CD14-positive monocyte (primary cell): ENCODE results near the gene UGT1A6. TPM values are rescaled to one million over a fixed set of nuclear protein-coding genes. Genes with fewer than 3 reads are reported as not detected.

Source experiments
- DNase-seq, 3 donors: peaks; one replicate each; pipeline ENCODE4 v3.0.0-alpha.2; 2011 to 2022
- H2AFZ ChIP-seq: 2 replicates; pipeline ENCODE4 v1.6.0; 2012; ENCODE audit warnings: mild to moderate bottlenecking, low read depth, low read length, inconsistent platforms; ENCODE audit not compliant: insufficient read depth, poor library complexity, severe bottlenecking
- H3K27ac ChIP-seq, 2 donors: 1 replicate in 1 of 2; 2 replicates in 1 of 2; pipeline ENCODE4 v1.5.1; 2012 to 2013; ENCODE audit warnings: low read length in 2 of 2, control low read depth in 1 of 2, inconsistent platforms in 1 of 2, low read depth in 1 of 2, mild to moderate bottlenecking in 1 of 2
- H3K27me3 ChIP-seq, 2 donors: one replicate each; pipeline versions ENCODE4 v1.6.0 to v1.6.1; 2011 to 2013; ENCODE audit warnings: low read length in 2 of 2; ENCODE audit not compliant: control insufficient read depth in 2 of 2, insufficient read depth in 2 of 2
- H3K36me3 ChIP-seq, 2 donors: replicated peaks in 1 of 2; 1 replicate in 1 of 2; 2 replicates in 1 of 2; pipeline versions ENCODE4 v1.5.1 to v1.6.1; 2012 to 2013; ENCODE audit warnings: low read length in 2 of 2, control low read depth in 1 of 2, inconsistent platforms in 1 of 2, mild to moderate bottlenecking in 1 of 2; ENCODE audit not compliant: insufficient read depth in 2 of 2, control insufficient read depth in 1 of 2
- H3K4me1 ChIP-seq, 2 donors: 1 replicate in 1 of 2; 2 replicates in 1 of 2; pipeline versions ENCODE4 v1.5.1 to v1.6.1; 2012 to 2013; ENCODE audit warnings: low read length in 2 of 2, control low read depth in 1 of 2, inconsistent platforms in 1 of 2, mild to moderate bottlenecking in 1 of 2, moderate library complexity in 1 of 2; ENCODE audit not compliant: insufficient read depth in 2 of 2, control insufficient read depth in 1 of 2
- H3K4me2 ChIP-seq: replicated peaks from 2 replicates; pipeline ENCODE3; 2012; ENCODE audit warnings: low read length, moderate library complexity, mild to moderate bottlenecking; ENCODE audit not compliant: poor library complexity, severe bottlenecking; ENCODE audit errors: extremely low read depth
- H3K4me3 ChIP-seq, 3 experiments: fragments of 200-600 bp in 1 of 3; sonication (generic) in 1 of 3; replicated peaks in 1 of 3; 1 replicate in 2 of 3; 2 replicates in 1 of 3; pipeline ENCODE4 v1.5.1; 2011 to 2013; ENCODE audit warnings: low read length in 3 of 3, mild to moderate bottlenecking in 3 of 3, control low read depth in 2 of 3, low read depth in 2 of 3, inconsistent platforms in 1 of 3, moderate library complexity in 1 of 3
- H3K79me2 ChIP-seq: 2 replicates; pipeline ENCODE4 v1.6.0; 2012; ENCODE audit warnings: mild to moderate bottlenecking, control low read depth, inconsistent platforms, low read length, moderate library complexity; ENCODE audit not compliant: insufficient read depth
- H3K9ac ChIP-seq: 2 replicates; pipeline ENCODE4 v1.6.0; 2017; ENCODE audit warnings: low read length, mild to moderate bottlenecking; ENCODE audit not compliant: insufficient read depth, poor library complexity, severe bottlenecking
- H3K9me3 ChIP-seq, 2 donors: replicated peaks in 1 of 2; 1 replicate in 1 of 2; 2 replicates in 1 of 2; pipeline versions ENCODE4 v1.5.1 to v1.6.1; 2012 to 2013; ENCODE audit warnings: low read length in 2 of 2, control low read depth in 1 of 2; ENCODE audit not compliant: control insufficient read depth in 1 of 2, insufficient read depth in 1 of 2
- H4K20me1 ChIP-seq: 2 replicates; pipeline ENCODE4 v1.6.0; 2012; ENCODE audit warnings: mild to moderate bottlenecking, low read length, control low read depth, moderate library complexity; ENCODE audit not compliant: insufficient read depth
- H3K27ac Mint-ChIP-seq, 7 donors: one replicate each; pipeline ENCODE4 v1.8.0; 2020; ENCODE audit warnings: mild to moderate bottlenecking in 7 of 7, mixed read lengths in 7 of 7, moderate library complexity in 6 of 7, inconsistent platforms in 2 of 7
- H3K27me3 Mint-ChIP-seq, 3 donors: one replicate each; pipeline ENCODE4 v1.8.0; 2021 to 2022; ENCODE audit warnings: low read depth in 3 of 3, mild to moderate bottlenecking in 3 of 3, mixed read lengths in 3 of 3, moderate library complexity in 3 of 3, inconsistent platforms in 1 of 3
- H3K36me3 Mint-ChIP-seq, 2 donors: one replicate each; pipeline ENCODE4 v1.8.0; 2020; ENCODE audit warnings: mixed read lengths in 2 of 2, inconsistent platforms in 1 of 2, mild to moderate bottlenecking in 1 of 2
- H3K4me1 Mint-ChIP-seq: one replicate; pipeline ENCODE4 v1.8.0; 2020; ENCODE audit warnings: mild to moderate bottlenecking, mixed read lengths
- H3K4me3 Mint-ChIP-seq, 2 donors: one replicate each; pipeline ENCODE4 v1.8.0; 2020; ENCODE audit warnings: mild to moderate bottlenecking in 2 of 2, mixed read lengths in 2 of 2, moderate library complexity in 1 of 2
- H3K9me3 Mint-ChIP-seq, 7 donors: one replicate each; pipeline ENCODE4 v1.8.0; 2020 to 2022; ENCODE audit warnings: mixed read lengths in 7 of 7, mild to moderate bottlenecking in 6 of 7, moderate library complexity in 6 of 7, inconsistent platforms in 2 of 7
- CTCF ChIP-seq: fragments of 200-600 bp; IDR thresholded peaks from one replicate; pipeline ENCODE4 v1.8.0; 2022; ENCODE audit warnings: antibody characterized with exemption, mild to moderate bottlenecking
- WGBS: methylation state at CpG from one replicate; pipeline ENCODE4 v1.1.5; 2013; ENCODE audit warnings: missing lambda C conversion rate; ENCODE audit not compliant: insufficient coverage; 5-methylcytosine and 5-hydroxymethylcytosine counted together
- intact Hi-C, 2 donors: fragments of 100-400 bp; cut with micrococcal nuclease; formaldehyde crosslinking; loops; one replicate each; pipeline versions ENCODE4 v1.15.0 to v1.15.1; 2023
- polyA plus RNA-seq, 3 donors: library from polyadenylated mRNA; depleted of rRNA in 1 of 3; unstranded in 2 of 3; stranded (reverse) in 1 of 3; fragments of 300-500 nt in 2 of 3; fragments of >200 nt in 1 of 3; fragmentation: Illumina TruSeq in 2 of 3; gene quantifications; 1 replicate in 2 of 3; 2 replicates in 1 of 3; pipeline ENCODE4 v1.2.3, GENCODE V29; 2012 to 2021

UGT1A6 gene
- polyA plus RNA-seq, 3 donors: not detected

DNA sequence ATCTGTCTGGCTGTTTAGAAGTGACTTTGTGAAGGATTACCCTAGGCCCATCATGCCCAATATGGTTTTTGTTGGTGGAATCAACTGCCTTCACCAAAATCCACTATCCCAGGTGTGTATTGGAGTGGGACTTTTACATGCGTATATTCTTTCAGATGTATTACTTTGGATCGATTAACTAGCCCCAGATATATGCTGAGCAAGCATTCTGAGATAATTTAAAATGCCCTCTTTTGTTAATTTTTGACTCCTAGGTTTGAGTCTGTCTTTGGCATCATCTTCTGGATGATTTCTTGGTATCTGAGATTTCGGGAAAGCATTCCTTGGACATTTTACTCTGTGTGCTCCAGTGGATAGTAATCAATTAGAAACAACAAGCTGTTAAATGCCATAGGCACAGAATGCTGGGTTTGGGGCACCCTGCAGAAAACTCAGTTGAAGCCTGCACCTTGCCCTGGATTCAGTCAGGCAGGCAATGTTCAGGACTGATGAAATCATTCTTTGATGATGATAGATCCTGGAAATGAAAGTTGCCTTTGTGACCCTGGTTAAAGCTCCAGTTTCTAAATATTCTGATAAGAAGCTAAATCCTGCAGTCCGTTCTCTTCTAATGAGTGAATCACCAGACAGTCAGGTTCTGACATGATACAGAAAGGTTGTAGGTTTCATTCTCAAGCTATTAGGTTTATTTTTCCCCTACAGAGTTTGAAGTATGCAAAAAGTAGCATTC, 68.5 kb downstream of the UGT1A6 start:
- WGBS: 100% methylated on average over 1 of the region's 4 CpGs
- no peaks in the 10 kb centered on the region for H3K4me1 Mint-ChIP-seq

DNA sequence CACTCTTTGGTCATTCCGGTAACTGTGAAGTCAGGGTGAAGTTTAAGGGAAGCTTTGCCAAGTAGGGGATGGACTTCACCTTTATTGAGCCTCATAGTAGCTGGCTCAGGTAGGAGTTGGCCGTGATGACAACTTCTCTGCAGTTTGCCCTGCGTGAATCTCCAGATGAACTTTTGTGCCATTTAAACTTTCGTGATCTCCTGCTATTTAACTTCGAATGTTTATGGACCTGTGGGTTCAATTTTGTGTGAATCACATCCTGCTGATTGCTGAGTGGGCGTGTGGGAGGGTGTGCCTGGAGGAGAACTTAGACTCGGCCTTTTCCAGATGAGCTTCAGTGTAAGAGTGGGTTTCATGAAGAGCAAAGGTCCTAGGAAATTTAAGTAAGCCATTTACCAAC, 71.6 kb downstream of the UGT1A6 start:
- H3K79me2 ChIP-seq: no peaks in the 10 kb centered on the region
- H3K4me2 ChIP-seq: no peak overlapping the region
- no peak overlapping the region for H3K27ac ChIP-seq
- peaks cover 2 to 6% (median 4%) of the 10 kb centered on the region in 3 donors for H3K27me3 Mint-ChIP-seq
- H3K9me3 Mint-ChIP-seq: peaks cover 0 to 4% (median 0%) of the 10 kb centered on the region in 7 donors
- H3K4me3 Mint-ChIP-seq: no peak overlapping the region
- H3K9ac ChIP-seq: no peak overlapping the region
- H4K20me1 ChIP-seq: no peaks in the 10 kb centered on the region
- H3K36me3 Mint-ChIP-seq: no peaks in the 10 kb centered on the region
- whole genome bisulfite sequencing: 92% methylated on average over 7 of the region's 7 CpGs
- no peaks in the 10 kb centered on the region for H3K27me3 ChIP-seq
- no peak for DNase-seq
- no peaks in the 10 kb centered on the region for H3K4me1 ChIP-seq
- intact Hi-C loops: no loop called here
- H3K9me3 ChIP-seq: no peaks in the 10 kb centered on the region
- H3K36me3 ChIP-seq: no peaks in the 10 kb centered on the region
- H3K4me1 Mint-ChIP-seq: no peaks in the 10 kb centered on the region
- H3K4me3 ChIP-seq: no peak overlapping the region
- H3K27ac Mint-ChIP-seq: no peak overlapping the region
- no peak for TF ChIP-seq CTCF
- H2AFZ ChIP-seq: no peak overlapping the region

More for the DNA sequence above, 68.5 kb downstream of the UGT1A6 start:
- intact Hi-C loops: no loop called here
- Histone ChIP-seq H3K4me3 (no peak overlapping the region), H3K27ac (no peak overlapping the region), H3K9me3 (no peaks in the 10 kb centered on the region), H3K27me3 (no peaks in the 10 kb centered on the region), H2AFZ (no peak overlapping the region), H3K4me1 (no peaks in the 10 kb centered on the region), H3K79me2 (no peaks in the 10 kb centered on the region), H4K20me1 (no peaks in the 10 kb centered on the region), H3K9ac (no peak overlapping the region), H3K36me3 (no peaks in the 10 kb centered on the region), H3K4me2 (no peak overlapping the region)
- TF ChIP-seq CTCF: no peak
- H3K36me3 Mint-ChIP-seq: no peaks in the 10 kb centered on the region
- peaks cover 0 to 4% (median 0%) of the 10 kb centered on the region in 7 donors for H3K9me3 Mint-ChIP-seq
- no peak overlapping the region for H3K4me3 Mint-ChIP-seq
- DNase-seq: no peak
- H3K27me3 Mint-ChIP-seq: peaks cover 2 to 4% (median 2%) of the 10 kb centered on the region in 3 donors
- no peak overlapping the region for H3K27ac Mint-ChIP-seq
